ENCODE results near the gene ADPRHL1. TPM values are rescaled to one million over a fixed set of nuclear protein-coding genes. Genes with fewer than 3 reads are reported as not detected.

ADPRHL1 gene
- total RNA-seq, 1 experiment from 2014 or later = 3.9 TPM

GRCh38 chr13:113443991-113444390 lies 9.3 kb downstream of the ADPRHL1 start:
- CTCF ChIA-PET = no interaction called here
- Histone ChIP-seq H3K4me1 (ENCODE audit: insufficient read depth, low read length, poor library complexity, severe bottlenecking) (peaks cover 7% of the 10 kb centered on the region), H3K27me3 (replicated peaks; ENCODE audit: insufficient read depth, low read depth, low read length, poor library complexity) (no peaks in the 10 kb centered on the region), H3K27ac (ENCODE audit: low read depth, low read length, poor library complexity, severe bottlenecking) (no peak overlapping the region), H3K36me3 (ENCODE audit: insufficient read depth, low read length, poor library complexity, severe bottlenecking) (no peaks in the 10 kb centered on the region), H3K9me3 (ENCODE audit: low read depth, low read length, poor library complexity, severe bottlenecking) (no peaks in the 10 kb centered on the region), H3K4me3 (ENCODE audit: low read depth, low read length, poor library complexity, severe bottlenecking) (no peak overlapping the region)
- no peak for TF ChIP-seq EZH2 (IDR thresholded peaks at IDR 0.05; ENCODE audit: borderline replicate concordance, low read depth, low read length, poor library complexity, severe bottlenecking)
- TF ChIP-seq CTCF (conservative IDR thresholded peaks at IDR 0.05; ENCODE audit: low read depth, low read length) = no peak
- no peak for DNase-seq (ENCODE audit: low spot score)
- POLR2A ChIA-PET (ENCODE audit: low non-redundant PET) = no interaction called here
- intact Hi-C loops (cut with micrococcal nuclease; ENCODE audit: unreplicated experiment) = no loop called here
- no TSS peak for BruUV-seq (replicated peaks)

- no peaks in the 10 kb centered on the region for H3K36me3 ChIP-seq (ENCODE audit: insufficient read depth, low read length, poor library complexity, severe bottlenecking)
- H3K4me1 ChIP-seq (ENCODE audit: insufficient read depth, low read length, poor library complexity, severe bottlenecking) = peaks cover 4% of the 10 kb centered on the region
- H3K4me3 ChIP-seq (ENCODE audit: low read depth, low read length, poor library complexity, severe bottlenecking) = no peak overlapping the region
- no TSS peak for BruUV-seq (replicated peaks)
- H3K27me3 ChIP-seq (replicated peaks; ENCODE audit: insufficient read depth, low read depth, low read length, poor library complexity) = no peaks in the 10 kb centered on the region
- no peak for DNase-seq (ENCODE audit: low spot score)
- CTCF ChIA-PET = interaction anchor here (0.6 kb wide), 1 partner anchor 39 kb away, joined by 4 read pairs; no protein-coding TSS in a partner anchor
- no peak for TF ChIP-seq EZH2 (IDR thresholded peaks at IDR 0.05; ENCODE audit: borderline replicate concordance, low read depth, low read length, poor library complexity, severe bottlenecking)
- TF ChIP-seq CTCF (conservative IDR thresholded peaks at IDR 0.05; ENCODE audit: low read depth, low read length) = no peak
- intact Hi-C loops (cut with micrococcal nuclease; ENCODE audit: unreplicated experiment) = no loop called here
- H3K27ac ChIP-seq (ENCODE audit: low read depth, low read length, poor library complexity, severe bottlenecking) = no peak overlapping the region
- POLR2A ChIA-PET (ENCODE audit: low non-redundant PET) = no interaction called here
- H3K9me3 ChIP-seq (ENCODE audit: low read depth, low read length, poor library complexity, severe bottlenecking) = no peaks in the 10 kb centered on the region
Measured at GRCh38 chr13:113442985-113443362, 10.3 kb downstream of the ADPRHL1 start.

GRCh38 chr13:113442354-113442984 lies 10.8 kb downstream of the ADPRHL1 start:
- H3K4me1 ChIP-seq (ENCODE audit: insufficient read depth, low read length, poor library complexity, severe bottlenecking) = peaks cover 4% of the 10 kb centered on the region
- H3K27me3 ChIP-seq (replicated peaks; ENCODE audit: insufficient read depth, low read depth, low read length, poor library complexity) = no peaks in the 10 kb centered on the region
- no peak for DNase-seq (ENCODE audit: low spot score)

More at GRCh38 chr13:113442354-113442984, 10.8 kb downstream of the ADPRHL1 start:
- H3K36me3 ChIP-seq (ENCODE audit: insufficient read depth, low read length, poor library complexity, severe bottlenecking) = no peaks in the 10 kb centered on the region
- no peaks in the 10 kb centered on the region for H3K9me3 ChIP-seq (ENCODE audit: low read depth, low read length, poor library complexity, severe bottlenecking)
- ChIA-PET POLR2A (ENCODE audit: low non-redundant PET) (no interaction called here), CTCF (interaction anchor here (0.6 kb wide), 1 partner anchor 40 kb away, joined by 4 read pairs; no protein-coding TSS in a partner anchor)
- no peak overlapping the region for H3K4me3 ChIP-seq (ENCODE audit: low read depth, low read length, poor library complexity, severe bottlenecking)
- no peak overlapping the region for H3K27ac ChIP-seq (ENCODE audit: low read depth, low read length, poor library complexity, severe bottlenecking)
- intact Hi-C loops (cut with micrococcal nuclease; ENCODE audit: unreplicated experiment) = no loop called here
- BruUV-seq (replicated peaks) = no TSS peak
- no peak for TF ChIP-seq EZH2 (IDR thresholded peaks at IDR 0.05; ENCODE audit: borderline replicate concordance, low read depth, low read length, poor library complexity, severe bottlenecking)
- TF ChIP-seq CTCF (conservative IDR thresholded peaks at IDR 0.05; ENCODE audit: low read depth, low read length) = no peak
